ENCODE data around the gene GAREM1.
A peak's percentile ranks its signal among the peaks of the same experiment; 100 is the strongest.
"Not testable (repeated sequence)": the region's sequence is repeated elsewhere in the genome, so short reads cannot be mapped to it uniquely, and the experiment has no call there.

Gene GAREM1

DNA sequence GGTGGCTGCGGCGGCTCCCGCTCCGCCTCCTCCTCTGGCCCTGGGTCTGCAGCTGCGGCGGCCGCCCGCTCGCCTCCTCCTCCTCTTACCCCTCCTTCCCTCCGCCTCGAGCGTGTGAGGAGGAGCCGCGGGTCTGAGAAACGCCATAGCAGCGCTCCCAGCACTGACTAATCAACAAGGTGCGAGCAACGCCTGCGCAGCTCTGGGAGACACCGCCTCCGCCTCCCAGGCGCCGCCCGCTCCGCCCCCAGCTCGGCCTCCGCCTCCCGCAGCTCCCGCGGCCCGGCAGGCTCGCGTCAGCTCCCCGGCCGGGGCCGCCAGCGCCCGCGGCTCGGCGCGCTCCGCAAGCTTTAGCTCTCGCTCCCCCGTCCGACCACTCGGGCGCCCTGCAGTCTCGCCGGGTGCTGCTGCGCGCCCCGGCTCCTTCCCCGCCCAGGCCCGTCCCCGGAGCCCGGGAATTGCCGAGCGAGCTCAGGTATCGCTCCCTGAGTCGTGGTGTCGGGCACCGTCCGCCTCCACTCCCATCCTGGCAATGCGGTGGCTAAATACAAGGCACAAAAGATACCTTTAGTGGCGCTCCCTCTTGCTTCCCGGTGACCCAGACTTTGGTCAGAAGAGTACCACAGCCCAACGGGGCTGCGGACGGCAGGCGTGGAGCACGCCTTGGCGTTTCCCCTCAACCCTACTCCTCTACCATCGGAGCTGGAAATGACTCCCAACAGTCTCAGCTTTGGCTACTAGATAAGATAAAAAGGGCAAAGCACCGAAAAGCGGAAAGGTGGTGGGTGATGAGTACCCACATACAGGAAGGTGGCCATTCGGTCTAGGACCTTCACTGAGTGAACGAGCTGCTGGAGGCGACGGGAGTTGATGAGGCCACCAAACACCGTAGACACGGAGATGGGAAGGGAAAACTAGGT lies at the start of gene GAREM1:
Gene GAREM1 (minus strand): TSS at position 169 of the 920 bp plus-strand sequence. CDS start 454 bp downstream, outside the sequence.
- DNase-seq (ENCODE audit: low read depth, low spot score) = peak; percentile 77

DNA sequence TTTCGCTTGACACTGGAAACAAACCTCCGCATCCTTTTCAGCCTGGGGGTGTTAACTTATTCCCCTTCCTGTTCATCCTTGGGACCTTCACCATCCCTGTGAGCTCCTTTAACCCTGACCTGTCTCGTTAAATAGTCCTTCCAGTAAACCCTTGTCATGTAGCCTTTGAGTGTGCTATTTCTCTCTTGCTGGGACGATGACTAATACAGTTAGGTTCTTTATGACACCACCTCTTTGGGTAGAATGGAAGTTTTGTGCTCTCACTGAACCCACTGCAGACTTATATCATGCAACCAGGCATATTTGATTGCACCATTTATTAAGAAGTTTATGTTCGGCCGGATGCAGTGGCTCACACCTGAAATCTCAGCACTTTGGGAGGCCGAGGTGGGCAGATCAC lies 40.5 kb upstream of the GAREM1 start:
- DNase-seq (ENCODE audit: low read depth, low spot score) = no peak

DNA sequence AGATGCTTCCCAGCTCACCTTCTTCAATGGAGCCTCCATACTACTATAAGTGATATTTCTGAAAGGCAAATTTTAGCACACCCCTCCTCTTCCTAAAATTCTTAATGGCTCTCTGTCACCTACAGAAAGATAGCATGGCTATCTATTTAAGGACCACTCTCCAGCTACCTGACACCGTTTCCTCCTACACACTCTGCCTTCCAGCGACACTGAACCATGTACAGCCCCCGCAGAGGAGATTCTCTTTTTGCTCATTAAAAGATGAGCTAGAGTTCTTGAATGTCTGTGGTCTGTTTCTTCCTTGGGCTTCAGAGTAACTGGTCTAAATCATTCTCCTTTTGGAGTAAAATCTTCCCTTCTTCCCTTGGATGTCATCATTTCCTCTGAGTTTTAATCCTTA lies 38.4 kb upstream of the GAREM1 start:
- no peak for DNase-seq (ENCODE audit: low read depth, low spot score)

DNA sequence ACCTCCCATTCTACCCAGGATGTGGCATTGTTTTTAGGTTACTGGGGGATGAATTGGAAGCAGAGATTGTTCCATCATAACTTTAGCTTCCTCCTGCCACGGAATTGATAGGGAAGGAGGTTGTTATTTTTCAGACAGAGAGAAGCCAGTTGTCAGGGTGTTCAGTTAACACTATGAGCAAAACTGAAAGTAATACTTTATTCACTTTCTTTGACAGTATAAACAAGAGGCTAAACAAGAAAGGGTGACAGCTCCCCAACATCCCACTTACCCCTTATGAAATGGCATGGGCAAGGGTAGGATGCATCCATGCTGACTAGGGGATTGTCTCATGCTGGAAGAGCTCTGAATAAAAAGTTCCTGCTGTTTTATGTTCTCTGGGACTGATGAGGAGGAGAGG lies 36.4 kb upstream of the GAREM1 start:
- no peak for DNase-seq (ENCODE audit: low read depth, low spot score)

DNA sequence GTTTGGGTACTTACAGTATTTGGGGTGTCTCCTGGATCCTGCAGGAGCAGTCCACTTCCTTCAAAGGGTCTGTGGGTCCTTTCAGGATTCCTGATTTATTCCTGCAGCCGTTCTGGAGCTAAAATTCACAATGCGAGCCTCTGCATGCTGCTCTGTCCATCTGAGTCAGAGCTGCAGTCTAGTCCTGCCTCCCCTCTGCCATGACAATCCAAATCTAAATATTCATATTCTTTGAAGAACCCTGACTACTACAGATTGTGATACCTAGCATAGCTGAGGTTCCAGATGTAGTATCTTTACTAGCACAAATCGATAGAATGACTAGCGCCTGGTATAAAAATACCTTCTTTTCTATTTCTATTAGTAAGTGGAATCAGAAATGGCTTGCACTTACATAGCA lies 31.3 kb upstream of the GAREM1 start:
- no peak for DNase-seq (ENCODE audit: low read depth, low spot score)

DNA sequence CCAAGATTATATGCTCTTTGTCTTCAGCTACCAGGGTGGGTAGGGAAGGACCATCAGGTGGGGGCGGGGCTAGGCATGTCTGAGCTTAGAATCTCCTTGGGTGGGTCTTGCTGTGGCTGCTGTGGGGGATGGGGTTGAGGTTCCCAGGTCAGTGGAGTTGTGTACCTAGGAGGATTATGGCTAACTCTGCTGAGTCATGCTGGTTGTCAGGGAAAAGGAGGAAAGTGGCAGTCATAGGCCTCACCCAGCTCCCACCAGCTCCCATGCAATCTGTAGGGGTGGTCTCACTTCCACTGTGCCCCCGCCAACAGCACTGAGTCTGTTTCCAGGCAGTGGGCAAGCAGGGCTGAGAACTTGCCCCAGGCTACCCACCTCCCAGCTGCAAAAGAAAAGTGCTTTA lies 30.6 kb upstream of the GAREM1 start:
- DNase-seq (ENCODE audit: low read depth, low spot score) = not testable (repeated sequence)

DNA sequence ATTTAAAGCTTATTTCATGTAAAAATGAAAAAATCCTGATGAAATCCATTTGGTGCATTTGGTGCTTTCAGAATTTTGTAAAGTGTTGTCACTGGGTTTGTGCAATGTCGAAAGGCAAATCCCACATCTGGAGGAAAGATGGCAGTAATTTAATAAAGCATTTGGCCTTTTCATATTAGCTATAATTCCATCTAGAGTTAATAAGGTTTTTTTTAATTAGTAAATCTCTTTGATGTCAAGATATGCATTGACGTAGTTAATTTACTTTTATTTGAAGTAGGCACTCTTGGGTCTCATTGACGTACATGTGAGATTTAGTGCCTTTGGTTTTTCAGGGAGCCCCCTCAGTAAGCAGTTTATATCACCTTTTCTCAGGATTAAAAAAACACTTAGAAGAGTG lies 12.3 kb upstream of the GAREM1 start:
- no peak for DNase-seq (ENCODE audit: low read depth, low spot score)

DNA sequence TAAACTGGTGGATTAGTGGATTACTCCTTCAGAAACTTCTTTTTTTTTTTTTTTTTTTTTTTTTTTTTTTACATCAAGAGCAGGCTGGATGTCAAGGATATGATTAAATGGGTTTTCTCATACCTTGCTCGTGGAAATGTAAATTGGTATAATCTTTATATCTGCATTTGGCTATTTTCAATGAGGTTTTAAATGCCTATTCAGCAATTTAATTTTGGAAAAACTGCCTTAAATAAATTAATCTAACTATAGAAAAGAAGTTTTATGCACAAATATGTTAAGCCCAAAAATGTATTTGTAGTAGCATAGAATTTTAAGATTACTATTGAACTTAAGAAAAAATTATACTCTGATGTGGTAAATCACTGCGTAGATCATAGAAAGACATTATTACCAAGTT lies 11.4 kb upstream of the GAREM1 start:
- no peak for DNase-seq (ENCODE audit: low read depth, low spot score)

DNA sequence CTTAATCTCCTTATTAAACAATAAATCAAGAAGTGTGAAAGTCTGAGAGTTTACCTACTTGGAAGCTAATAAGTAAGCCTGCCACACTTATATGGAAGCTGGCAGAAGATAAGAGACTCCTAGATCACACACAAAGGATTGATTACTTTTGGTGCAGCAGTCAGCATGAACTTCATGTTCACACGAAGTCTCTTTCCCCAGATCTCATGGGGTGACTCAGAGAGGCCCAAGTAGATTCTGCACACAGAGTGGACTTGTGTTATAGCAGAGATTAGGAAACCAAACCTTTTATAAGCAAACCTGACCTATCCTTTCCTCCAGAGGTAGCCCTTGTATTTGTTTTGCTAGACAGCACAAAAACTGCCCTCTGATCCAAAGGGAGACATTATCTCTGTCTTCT lies 9.9 kb upstream of the GAREM1 start:
- no peak for DNase-seq (ENCODE audit: low read depth, low spot score)

DNA sequence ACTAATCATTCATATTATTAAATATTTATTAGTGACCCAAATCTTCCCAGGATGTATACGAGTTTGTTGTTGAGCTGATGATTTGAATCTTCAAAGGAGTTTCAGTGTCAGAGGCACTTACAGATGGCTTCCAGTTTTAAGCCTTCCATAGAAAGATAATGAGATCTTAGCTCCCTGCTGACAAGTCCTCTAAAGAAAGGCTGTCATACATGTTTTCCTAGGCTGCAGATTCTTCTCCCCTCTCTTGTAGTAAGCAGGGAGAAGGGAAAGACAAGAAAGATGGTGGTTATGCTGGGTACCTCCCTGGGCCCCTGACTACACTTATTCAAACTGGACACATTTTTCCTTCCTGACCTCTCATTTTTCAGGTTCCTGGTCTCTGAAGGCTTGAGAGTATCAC lies 8.1 kb upstream of the GAREM1 start:
- DNase-seq (ENCODE audit: low read depth, low spot score) = no peak

DNA sequence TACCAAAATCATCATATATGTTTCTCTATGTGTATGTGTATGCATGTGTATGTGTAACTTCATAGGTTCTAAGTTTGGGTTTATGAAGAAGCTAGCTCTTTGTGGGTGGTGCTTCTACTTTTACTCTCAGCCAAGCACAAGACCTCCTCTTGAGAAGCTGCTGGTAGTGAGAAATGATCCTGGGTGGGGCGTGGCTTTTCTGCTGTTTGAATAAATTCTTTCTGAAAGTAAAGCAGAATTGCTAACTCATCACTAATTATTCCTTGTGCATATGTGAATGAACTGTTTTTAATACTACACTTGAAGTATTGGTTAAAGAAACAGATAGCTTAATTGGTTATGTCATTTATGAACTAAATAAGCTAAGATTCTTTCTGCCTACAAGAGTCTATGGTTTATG lies 7.6 kb upstream of the GAREM1 start:
- DNase-seq (ENCODE audit: low read depth, low spot score) = no peak

DNA sequence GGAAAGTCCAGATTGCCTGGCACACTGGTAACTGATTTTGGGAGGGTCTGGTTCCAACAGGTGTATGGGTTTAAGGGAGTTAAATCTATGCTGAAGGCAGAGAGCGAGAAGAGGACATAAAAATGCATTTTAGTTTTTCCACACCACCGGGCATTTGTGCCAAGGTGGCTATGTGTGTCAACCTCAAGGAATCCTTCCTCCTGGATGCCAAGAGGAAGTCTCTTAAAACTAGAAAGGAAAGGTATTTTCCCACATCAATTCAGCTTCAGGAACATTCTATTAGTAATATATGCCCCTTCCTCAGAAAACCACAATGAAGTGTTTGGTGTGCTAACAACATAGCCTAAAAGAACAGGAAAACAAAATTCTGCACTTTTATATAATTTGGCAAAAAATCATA lies 5.4 kb upstream of the GAREM1 start:
- DNase-seq (ENCODE audit: low read depth, low spot score) = no peak

DNA sequence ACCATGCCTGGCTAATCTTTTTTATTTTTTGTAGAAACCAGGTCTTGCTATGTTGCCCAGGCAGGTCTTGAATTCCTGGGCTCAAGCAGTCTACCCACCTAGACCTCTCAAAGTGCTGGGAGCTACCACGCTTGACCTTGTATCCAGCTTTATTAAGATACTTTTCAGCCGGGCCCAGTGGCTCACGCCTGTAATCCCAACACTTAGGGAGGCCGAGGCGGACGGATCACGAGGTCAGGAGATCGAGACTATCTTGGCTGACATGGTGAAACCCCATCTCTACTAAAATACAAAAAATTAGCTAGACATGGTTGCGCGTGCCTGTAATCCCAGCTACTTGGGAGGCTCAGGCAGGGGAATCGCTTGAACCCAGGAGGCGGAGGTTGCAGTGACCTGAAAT lies 4.4 kb upstream of the GAREM1 start:
- not testable (repeated sequence) for DNase-seq (ENCODE audit: low read depth, low spot score)

DNA sequence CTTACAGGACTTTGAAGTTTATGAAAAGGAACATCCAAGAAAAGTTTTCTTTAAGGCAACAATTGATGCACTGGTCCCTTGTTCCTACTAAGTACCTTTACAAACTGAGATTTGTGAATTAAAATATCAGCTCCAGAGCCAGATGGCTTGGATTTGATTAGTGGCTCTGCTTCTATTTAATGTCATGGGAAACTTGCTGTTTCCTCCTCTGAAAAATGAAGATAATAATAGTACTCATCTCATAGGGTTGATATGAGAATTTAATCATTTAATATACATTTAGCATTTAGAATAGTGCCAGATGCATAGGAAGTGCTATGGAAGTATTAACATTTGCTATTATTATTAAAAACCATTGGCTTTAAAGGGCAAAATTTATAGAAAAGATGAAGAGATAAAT lies 2.6 kb upstream of the GAREM1 start:
- no peak for DNase-seq (ENCODE audit: low read depth, low spot score)

DNA sequence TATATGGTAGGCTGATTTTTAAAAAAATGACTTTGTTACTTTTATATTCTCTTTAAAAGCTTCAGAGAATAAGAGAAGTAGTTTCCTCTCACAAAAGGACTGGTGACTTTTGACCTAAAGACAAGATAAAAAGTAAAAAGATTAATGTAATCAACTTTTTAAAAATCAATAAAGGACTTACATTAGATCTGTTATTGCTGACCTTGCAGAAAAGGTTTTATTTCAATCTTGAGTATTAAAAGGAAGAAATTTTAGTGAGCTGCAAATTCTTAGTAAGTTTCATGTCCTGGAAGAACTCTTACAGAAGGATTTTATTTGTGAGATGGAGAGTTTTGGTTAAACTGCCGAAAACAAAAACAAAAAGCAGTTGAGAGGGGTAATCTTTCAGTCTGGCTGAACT lies 2.2 kb upstream of the GAREM1 start:
- DNase-seq (ENCODE audit: low read depth, low spot score) = no peak

DNA sequence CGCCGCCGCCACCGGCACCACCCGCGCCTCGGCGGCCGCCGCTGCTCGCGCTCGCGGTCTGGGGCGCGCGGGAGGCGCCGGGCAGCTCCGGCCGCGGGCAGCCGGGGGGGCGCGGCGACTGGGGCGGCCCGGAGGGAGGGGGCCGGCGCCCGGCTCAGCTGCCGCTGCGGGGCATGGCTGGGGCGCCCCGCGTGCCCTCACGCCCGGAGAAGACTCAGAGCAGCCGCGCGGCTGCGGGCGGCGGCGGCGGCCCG lies 295 bp downstream of the GAREM1 start:
- DNase-seq (ENCODE audit: low read depth, low spot score) = no peak

DNA sequence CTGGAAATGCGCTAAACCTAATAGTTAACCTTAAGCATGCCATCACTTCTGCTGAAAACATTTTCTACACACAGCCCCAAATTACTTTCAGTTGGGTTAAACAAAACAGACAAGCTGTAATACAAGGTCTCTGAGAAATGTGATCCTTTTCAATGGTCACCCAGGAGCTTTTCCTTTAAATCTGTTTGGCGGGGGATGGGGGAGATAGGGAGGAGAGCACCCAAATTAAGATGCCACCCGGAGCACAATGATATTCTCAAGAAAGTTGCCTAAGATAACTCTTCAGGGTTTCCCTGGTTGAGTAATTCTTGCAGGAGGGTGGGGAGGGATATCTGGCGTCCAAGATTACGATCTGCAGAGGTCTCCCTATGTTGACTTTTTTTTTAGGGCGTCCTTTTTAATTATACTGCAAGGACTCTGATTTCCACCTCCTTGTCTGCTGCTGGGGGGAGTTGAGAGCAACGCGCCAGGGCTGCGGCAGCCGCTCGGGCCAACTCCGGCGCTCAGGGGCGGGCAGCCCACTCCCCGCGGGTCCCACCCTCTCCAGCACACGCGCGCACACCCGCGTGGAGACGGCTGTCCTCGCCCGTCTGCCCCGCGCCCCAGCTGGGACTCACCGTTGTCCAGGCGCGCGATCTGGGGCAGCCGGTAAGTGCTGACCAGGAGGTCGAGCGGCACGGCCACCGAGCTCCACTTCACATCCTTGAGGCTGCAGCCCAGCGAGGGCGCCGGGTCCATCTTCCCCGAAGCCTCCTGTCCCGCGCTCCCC lies 807 bp downstream of the GAREM1 start:
- no peak for DNase-seq (ENCODE audit: low read depth, low spot score)

DNA sequence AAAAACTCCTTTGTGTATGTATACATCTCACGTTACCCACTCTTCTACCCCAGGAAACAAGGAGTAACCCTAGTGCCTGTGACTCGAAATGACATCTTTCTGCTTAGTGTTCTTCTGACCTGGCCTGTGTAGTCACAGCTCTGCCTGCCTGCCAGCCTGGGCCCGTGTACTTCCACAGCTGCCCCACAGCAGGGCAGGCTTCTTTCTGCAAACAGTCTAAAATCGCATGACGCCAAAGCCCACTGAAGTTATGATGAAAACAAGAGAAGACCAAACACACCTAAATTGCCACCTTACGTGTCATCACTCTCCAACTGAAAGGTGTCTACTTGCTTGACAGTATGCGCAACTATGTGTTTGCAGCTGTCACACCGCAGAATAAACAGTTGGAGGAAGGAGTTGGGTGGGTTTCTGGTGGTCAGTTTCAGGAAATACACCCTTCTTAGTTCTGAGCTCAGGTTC lies 1.5 kb downstream of the GAREM1 start:
- DNase-seq (ENCODE audit: low read depth, low spot score) = no peak

DNA sequence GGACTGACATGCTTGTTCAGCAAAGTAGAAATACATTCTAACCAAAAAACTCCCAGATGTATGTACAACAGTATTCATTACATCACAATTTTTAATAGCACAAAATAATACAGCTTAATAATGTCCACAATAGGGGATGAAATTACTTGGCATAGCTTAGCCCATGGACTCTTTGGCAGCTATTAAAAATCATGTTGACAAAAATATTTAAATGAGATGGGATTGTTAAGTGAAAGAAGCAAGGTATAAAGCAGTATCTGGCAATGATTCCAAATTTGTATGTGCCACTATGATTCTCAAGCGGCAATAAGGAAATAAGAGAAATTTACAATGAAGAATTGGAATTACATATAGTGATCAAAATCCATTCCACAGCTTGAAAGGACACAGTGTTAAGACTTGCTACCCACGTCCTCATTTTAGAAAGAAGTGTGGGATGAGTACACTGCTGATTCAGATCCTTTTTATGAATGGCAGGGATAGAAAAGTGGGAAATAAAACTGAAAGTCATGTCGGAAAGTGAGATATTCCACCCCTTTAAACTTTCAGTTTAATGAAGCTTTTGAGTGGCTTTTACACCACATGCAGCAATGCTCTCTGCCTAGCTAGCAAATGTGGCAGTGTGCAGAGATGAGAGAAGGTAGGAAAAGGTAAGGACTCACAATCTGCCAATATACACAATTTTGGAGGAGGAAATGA lies 2.4 kb downstream of the GAREM1 start:
- DNase-seq (ENCODE audit: low read depth, low spot score) = no peak

DNA sequence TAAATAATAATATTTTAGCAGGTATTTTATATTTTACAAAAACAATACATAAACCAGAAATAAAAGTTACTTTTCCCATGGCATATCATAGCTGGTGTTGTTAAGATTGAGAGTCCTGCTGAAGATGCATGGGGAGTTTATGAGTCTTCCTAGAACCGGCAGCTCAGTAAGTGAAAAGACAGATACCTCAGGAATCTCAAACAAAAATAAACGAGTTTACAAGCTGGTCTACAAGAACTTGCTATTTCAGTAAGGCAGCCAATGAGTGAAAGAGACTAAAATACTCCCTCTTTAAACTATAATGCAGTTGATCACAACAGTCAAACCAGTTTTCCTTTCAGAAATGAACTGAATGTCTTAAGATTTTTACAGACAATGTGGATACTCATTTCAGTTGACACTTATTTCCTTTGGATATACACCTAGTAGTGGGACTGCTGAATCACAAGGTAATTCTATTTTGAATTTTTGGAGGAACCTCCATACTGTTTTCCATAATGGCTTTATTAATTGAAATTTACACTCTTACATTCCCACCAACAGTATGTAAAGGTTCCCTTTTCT lies 8.9 kb downstream of the GAREM1 start:
- no peak for DNase-seq (ENCODE audit: low read depth, low spot score)

DNA sequence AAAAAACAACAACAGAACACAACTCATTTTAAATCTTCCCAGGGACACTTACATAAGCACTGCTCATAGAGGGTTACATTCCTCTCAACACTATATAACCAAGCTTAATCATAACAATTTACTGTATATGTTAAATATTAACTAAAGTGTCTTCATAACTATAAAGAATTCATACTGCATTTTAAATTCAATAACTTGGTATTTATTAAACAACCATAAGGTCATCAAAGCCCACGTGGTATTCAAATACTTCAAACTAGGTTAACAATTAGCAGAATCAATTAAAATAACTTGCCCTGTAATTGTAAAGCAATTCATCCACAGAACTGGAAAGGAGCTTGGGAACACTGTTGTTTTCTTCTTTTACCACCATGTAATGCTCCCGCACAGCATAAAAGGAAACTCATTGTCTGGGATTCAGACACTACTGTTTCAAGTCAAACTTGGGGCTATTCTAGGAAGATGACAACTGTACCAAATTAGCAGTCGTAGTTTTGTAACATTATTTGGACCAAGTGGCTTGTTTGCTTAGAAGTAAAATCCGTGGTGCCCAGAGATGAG lies 10.4 kb downstream of the GAREM1 start:
- no peak for DNase-seq (ENCODE audit: low read depth, low spot score)
